Common myeloid progenitor, CD34-positive (primary cell): ENCODE results near the gene RPN2.

Experiments used
- CTCF ChIA-PET: fragments of 350-600 bp; sonication (Branson Sonifier 250); formaldehyde crosslinking; loops from one replicate; lab custom pipeline; 2021; ENCODE audit warnings: antibody characterized with exemption; lab: Charles Lee
- POLR2A ChIA-PET: fragments of 350-600 bp; sonication (Branson Sonifier 250); formaldehyde crosslinking; loops from one replicate; lab custom pipeline; 2021; ENCODE audit warnings: antibody characterized with exemption; lab: Charles Lee
- DNase-seq, 3 donors: peaks; one replicate each; pipeline versions ENCODE4 v3.0.0 to v3.0.0-alpha.2; 2013
- H3K27ac ChIP-seq, 2 experiments: 1 replicate in 1 of 2; 2 replicates in 1 of 2; pipeline ENCODE4 v1.7.0; 2013; ENCODE audit warnings: inconsistent platforms in 2 of 2, low read length in 2 of 2, mild to moderate bottlenecking in 2 of 2, low read depth in 1 of 2, moderate library complexity in 1 of 2; ENCODE audit not compliant: severe bottlenecking in 2 of 2, insufficient read depth in 1 of 2, poor library complexity in 1 of 2
- H3K27me3 ChIP-seq, 5 experiments: replicated peaks in 2 of 5; 1 replicate in 3 of 5; 2 replicates in 2 of 5; pipeline versions ENCODE4 v1.6.1 to v1.7.0; 2013; ENCODE audit warnings: low read length in 4 of 5, mild to moderate bottlenecking in 2 of 5, moderate library complexity in 2 of 5, inconsistent platforms in 1 of 5; ENCODE audit not compliant: insufficient read depth in 5 of 5, control insufficient read depth in 4 of 5
- H3K36me3 ChIP-seq, 4 experiments: 1 replicate in 2 of 4; 2 replicates in 2 of 4; pipeline versions ENCODE4 v1.6.1 to v1.7.0; 2013; ENCODE audit warnings: low read length in 3 of 4, control low read depth in 1 of 4, mild to moderate bottlenecking in 1 of 4; ENCODE audit not compliant: control insufficient read depth in 4 of 4, insufficient read depth in 4 of 4
- H3K4me1 ChIP-seq, 4 experiments: 1 replicate in 3 of 4; 2 replicates in 1 of 4; pipeline versions ENCODE4 v1.6.1 to v1.7.1; 2013; ENCODE audit warnings: low read length in 3 of 4, mild to moderate bottlenecking in 3 of 4, control low read depth in 1 of 4, inconsistent platforms in 1 of 4, moderate library complexity in 1 of 4; ENCODE audit not compliant: control insufficient read depth in 4 of 4, insufficient read depth in 4 of 4; ENCODE audit errors: control extremely low read depth in 1 of 4
- H3K4me3 ChIP-seq, 7 experiments: 1 replicate in 4 of 7; 2 replicates in 3 of 7; pipeline versions ENCODE4 v1.5.1 to v1.7.0; 2013; ENCODE audit warnings: mild to moderate bottlenecking in 7 of 7, low read length in 6 of 7, moderate library complexity in 6 of 7, inconsistent platforms in 2 of 7, low read depth in 2 of 7, control low read depth in 1 of 7; ENCODE audit not compliant: insufficient read depth in 4 of 7, control insufficient read depth in 1 of 7; ENCODE audit errors: extremely low read depth in 1 of 7
- H3K9me3 ChIP-seq, 5 experiments: 1 replicate in 4 of 5; 2 replicates in 1 of 5; pipeline versions ENCODE4 v1.6.1 to v1.7.1; 2013; ENCODE audit warnings: low read length in 4 of 5, mild to moderate bottlenecking in 2 of 5, inconsistent platforms in 1 of 5, low read depth in 1 of 5, moderate library complexity in 1 of 5; ENCODE audit not compliant: control insufficient read depth in 4 of 5, insufficient read depth in 2 of 5; ENCODE audit errors: control extremely low read depth in 1 of 5
- WGBS: methylation state at CpG from one replicate; pipeline ENCODE4 v1.1.5; 2013; ENCODE audit not compliant: insufficient coverage; 5-methylcytosine and 5-hydroxymethylcytosine counted together

The RPN2 gene

DNA sequence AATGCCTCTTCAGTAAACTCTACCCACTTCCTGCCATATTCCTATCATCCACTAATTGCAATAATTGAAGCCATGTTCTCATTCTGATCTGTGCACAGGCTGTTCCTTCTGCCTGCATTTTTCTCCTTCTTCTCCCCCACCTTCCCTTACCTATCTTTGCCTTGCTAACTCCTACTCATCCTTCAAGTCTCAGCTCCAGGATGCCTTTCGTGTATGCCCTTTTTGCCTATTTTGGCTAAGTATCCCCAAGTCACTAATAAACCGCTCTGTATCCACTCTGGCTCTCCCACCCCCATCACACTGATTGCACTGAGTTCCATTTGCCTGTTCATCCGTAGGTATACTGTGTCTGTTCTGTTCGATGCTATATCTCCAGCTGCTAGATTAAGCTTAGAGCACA is 6.3 kb upstream of the RPN2 start:
- Histone ChIP-seq H3K36me3 (no peaks in the 10 kb centered on the region), H3K4me3 (no peak overlapping the region), H3K9me3 (no peaks in the 10 kb centered on the region), H3K27me3 (no peaks in the 10 kb centered on the region), H3K4me1 (peaks cover 0 to 7% (median 3%) of the 10 kb centered on the region in 4 experiments), H3K27ac (no peak overlapping the region)
- ChIA-PET POLR2A (no interaction called here), CTCF (interaction anchor here (2.1 kb wide), 1 partner anchor 18 kb away, joined by 5 read pairs; no protein-coding TSS in a partner anchor)
- no peak for DNase-seq
- 96% methylated on average over 4 of the region's 4 CpGs for WGBS

- H3K9me3 ChIP-seq = no peaks in the 10 kb centered on the region
- H3K4me3 ChIP-seq = peak overlapping the region; percentile 81 to 98 (median 95)
- no peaks in the 10 kb centered on the region for H3K27me3 ChIP-seq
- WGBS = 8% methylated on average over 11 of the region's 15 CpGs
- peak overlapping the region; percentile 95 to 99 for H3K27ac ChIP-seq
- ChIA-PET POLR2A (interaction anchor here (1.4 to 1.8 kb wide), 2 partner anchors 10 to 15 kb away, joined by 3 to 7 read pairs; no protein-coding TSS in a partner anchor), CTCF (interaction anchor here (1.1 to 3.8 kb wide), 2 partner anchors 13 to 23 kb away, joined by 3 to 58 read pairs; no protein-coding TSS in a partner anchor)
- DNase-seq = peak in 1 of 3 donors; percentile 20
- H3K36me3 ChIP-seq = peaks cover 3 to 25% (median 8%) of the 10 kb centered on the region in 4 experiments
- peaks cover 8 to 22% (median 14%) of the 10 kb centered on the region in 4 experiments for H3K4me1 ChIP-seq
Measured at GRCh38 chr20:37179683-37180524, 774 bp downstream of the RPN2 start.

- ChIA-PET POLR2A (interaction anchor here (0.6 to 1.2 kb wide), 2 partner anchors 9 to 94 kb away, joined by 3 read pairs; no protein-coding TSS in a partner anchor), CTCF (interaction anchor here (1.0 kb wide), 2 partner anchors 10 to 20 kb away, joined by 3 read pairs; no protein-coding TSS in a partner anchor)
- Histone ChIP-seq H3K4me3 (no peak overlapping the region), H3K4me1 (peaks cover under 1 to 28% (median 15%) of the 10 kb centered on the region in 4 experiments), H3K9me3 (no peaks in the 10 kb centered on the region), H3K36me3 (peaks cover 5 to 70% (median 28%) of the 10 kb centered on the region in 4 experiments), H3K27me3 (no peaks in the 10 kb centered on the region), H3K27ac (no peak overlapping the region)
- peak in 2 of 3 donors; percentile 20 to 33 for DNase-seq
- WGBS = 66% methylated on average over 5 of the region's 5 CpGs
Measured at GRCh38 chr20:37185686-37186085, 6.6 kb downstream of the RPN2 start.

DNA sequence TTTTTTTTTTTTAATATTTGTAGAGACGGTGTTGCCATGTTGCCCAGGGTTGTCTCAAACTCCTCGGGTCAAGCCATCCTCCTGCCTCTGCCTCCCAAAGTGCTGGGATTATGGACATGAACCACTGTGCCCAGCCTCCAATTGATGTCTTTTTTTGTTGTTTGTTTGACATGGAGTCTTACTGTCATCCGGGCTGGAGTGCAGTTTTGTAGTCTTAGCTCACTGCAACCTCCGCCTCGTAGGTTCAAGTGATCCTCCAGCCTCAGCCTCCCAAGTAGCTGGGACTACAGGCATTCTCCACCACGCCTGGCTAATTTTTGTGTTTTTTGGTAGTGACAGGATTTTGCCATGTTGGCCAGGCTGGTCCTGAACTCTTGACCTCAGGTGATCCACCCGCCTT is 9.7 kb downstream of the RPN2 start:
- peak overlapping the region in 1 of 2 experiments; percentile 35 for H3K27ac ChIP-seq
- no peaks in the 10 kb centered on the region for H3K9me3 ChIP-seq
- no peaks in the 10 kb centered on the region for H3K27me3 ChIP-seq
- H3K4me1 ChIP-seq = peaks cover 8 to 55% (median 37%) of the 10 kb centered on the region in 4 experiments
- 100% methylated on average over 3 of the region's 7 CpGs for WGBS
- POLR2A ChIA-PET = interaction anchor here (1.2 kb wide), 1 partner anchor 10 kb away, joined by 3 read pairs; the partner anchor contains the start of genes MROH8 and RPN2
- no peak for DNase-seq
- H3K36me3 ChIP-seq = peaks cover 5 to 76% (median 25%) of the 10 kb centered on the region in 4 experiments
- CTCF ChIA-PET = interaction anchor here (0.5 to 9.4 kb wide), 5 partner anchors 11 to 562 kb away, joined by 3 to 58 read pairs (median 4); partner anchors contain the start of genes MROH8 and RPN2
- H3K4me3 ChIP-seq = no peak overlapping the region

GRCh38 chr20:37189416-37190016 is 10.4 kb downstream of the RPN2 start:
- H3K4me3 ChIP-seq = peak overlapping the region in 3 of 7 experiments; percentile 44 to 48 (median 44)
- 27% methylated on average over 4 of the region's 6 CpGs for WGBS
- H3K36me3 ChIP-seq = peaks cover 5 to 72% (median 23%) of the 10 kb centered on the region in 4 experiments
- peaks cover 8 to 62% (median 44%) of the 10 kb centered on the region in 4 experiments for H3K4me1 ChIP-seq
- H3K27me3 ChIP-seq = no peaks in the 10 kb centered on the region
- peak; percentile 24 to 72 (median 49) for DNase-seq
- H3K9me3 ChIP-seq = no peaks in the 10 kb centered on the region
- CTCF ChIA-PET = interaction anchor here (0.5 to 9.4 kb wide), 9 partner anchors 7 to 563 kb away, joined by 3 to 58 read pairs (median 4); partner anchors contain the start of genes MROH8 and RPN2
- POLR2A ChIA-PET = interaction anchor here (0.6 to 1.2 kb wide), 2 partner anchors 10 to 286 kb away, joined by 3 read pairs; partner anchors contain the start of genes MROH8 and RPN2
- peak overlapping the region; percentile 35 to 52 for H3K27ac ChIP-seq

DNA sequence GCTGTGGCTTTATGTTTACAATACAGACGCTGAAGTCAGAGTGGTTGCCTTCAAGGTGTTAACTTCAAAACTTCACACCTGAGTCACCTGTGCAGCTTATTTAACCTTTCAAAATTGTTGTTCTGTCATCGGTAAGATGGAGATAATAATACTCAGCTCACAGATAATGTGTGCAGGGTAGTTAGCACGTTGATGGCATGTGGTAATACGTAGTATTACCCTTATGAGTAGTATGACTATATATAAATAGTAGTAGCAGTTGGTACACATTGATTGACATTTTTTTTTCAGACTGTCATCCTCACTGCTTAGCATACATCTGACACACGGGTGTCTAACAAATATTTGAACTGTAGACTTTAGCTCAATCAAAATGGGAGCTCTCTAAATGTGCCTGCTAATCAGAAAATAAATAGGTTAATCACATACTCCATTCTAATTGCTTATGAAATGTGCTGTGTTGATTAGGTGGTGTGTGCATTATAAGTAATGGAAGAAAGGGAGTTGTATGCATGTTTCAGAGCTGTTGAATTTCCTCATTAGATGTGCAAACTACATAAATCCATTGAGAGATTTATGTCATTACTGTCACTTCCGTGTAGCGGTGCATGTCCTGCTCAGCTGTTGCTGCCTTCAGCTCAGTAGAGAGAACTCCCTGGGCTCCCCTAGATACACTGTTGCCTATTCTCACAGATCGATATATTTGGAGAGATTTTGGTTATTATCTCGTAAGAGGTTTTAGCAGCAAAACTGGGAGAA is 11.4 kb downstream of the RPN2 start:
- WGBS = 82% methylated on average over 3 of the region's 9 CpGs
- POLR2A ChIA-PET = no interaction called here
- H3K27me3 ChIP-seq = no peaks in the 10 kb centered on the region
- H3K36me3 ChIP-seq = peaks cover 3 to 62% (median 16%) of the 10 kb centered on the region in 4 experiments
- peaks cover 12 to 70% (median 53%) of the 10 kb centered on the region in 4 experiments for H3K4me1 ChIP-seq
- peak in 2 of 3 donors; percentile 20 to 36 for DNase-seq
- no peaks in the 10 kb centered on the region for H3K9me3 ChIP-seq
- no peak overlapping the region for H3K4me3 ChIP-seq
- CTCF ChIA-PET = interaction anchor here (0.6 to 9.4 kb wide), 11 partner anchors 8 to 345 kb away, joined by 3 to 58 read pairs (median 5); partner anchors contain the start of genes MROH8 and RPN2
- H3K27ac ChIP-seq = peak overlapping the region in 1 of 2 experiments; percentile 52
